GM18873 (cell line): Measurements from ENCODE around the gene THY1.
"Not testable (repeated sequence)": the region's sequence is repeated elsewhere in the genome, so short reads cannot be mapped to it uniquely, and the experiment has no call there.

Source experiments
- ATAC-seq: cut with Tn5 transposase; IDR thresholded peaks from one replicate; pipeline ENCODE4 v1.9.1; 2021; ENCODE audit warnings: mild to moderate bottlenecking, moderate library complexity, moderate number of reproducible peaks; ENCODE audit not compliant: unreplicated experiment, low FRiP score

The THY1 gene

DNA sequence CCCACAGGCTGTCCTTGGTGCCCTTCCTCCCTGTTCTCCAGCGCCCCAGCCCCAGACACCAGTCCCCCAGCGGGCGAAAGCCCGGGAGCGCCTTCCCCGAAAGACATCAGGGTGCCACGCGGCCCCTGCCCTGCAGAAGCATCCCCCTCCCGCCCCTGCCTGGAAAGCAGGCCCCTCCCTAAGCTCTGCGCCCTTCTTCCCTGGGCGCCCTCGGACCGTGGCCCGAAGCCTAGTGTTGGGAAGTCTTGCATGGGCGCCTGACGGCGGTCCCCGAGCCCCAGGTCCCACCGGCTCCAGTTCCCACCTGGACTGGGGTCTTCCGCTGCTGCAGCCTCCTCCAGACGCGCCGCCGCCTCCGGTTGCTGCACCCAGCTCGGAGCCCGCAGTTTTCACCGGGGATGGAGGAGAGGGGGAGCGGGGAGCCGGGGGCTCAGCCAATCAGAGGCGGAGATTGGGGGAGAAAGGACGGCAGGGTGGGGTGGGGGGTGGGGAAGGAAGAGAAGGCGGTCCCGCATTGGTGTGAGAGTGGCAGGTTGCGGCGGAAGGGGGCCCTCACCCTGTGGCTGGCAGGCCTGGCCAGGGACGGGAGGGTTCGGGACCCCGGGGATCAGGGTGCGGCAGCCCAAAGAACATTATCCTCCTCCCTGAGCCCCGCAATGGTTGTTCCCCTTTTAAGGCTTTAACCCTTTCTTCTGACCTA, at the start of gene THY1:
TSS of gene THY1 (minus strand) at position 364 of the 700 bp plus-strand sequence. CDS start 2,267 bp downstream, outside the sequence.
- no peak for ATAC-seq

- ATAC-seq = no peak
These were observed 49.3 kb upstream of the THY1 start for GRCh38 chr11:119472186-119472855.

DNA sequence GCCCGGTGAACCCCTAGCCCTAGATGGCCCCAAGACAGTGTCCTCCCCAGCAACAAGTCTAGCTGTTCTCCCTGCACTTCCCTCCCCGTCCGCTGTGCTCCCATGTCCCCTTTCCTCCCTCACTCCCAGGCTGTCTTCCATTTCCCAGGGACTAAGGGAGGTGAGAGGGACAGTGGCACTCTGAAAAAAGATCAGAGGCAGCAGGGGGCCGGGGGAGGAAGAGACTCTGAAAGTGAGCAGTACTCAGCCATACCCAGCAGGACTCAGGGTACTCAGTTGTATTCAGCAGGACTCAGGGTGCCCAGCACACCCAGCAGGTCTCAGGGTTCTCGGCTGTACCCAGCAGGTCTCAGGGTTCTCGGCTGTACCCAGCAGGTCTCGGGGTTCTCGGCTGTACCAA, 48.4 kb upstream of the THY1 start:
- ATAC-seq = no peak

DNA sequence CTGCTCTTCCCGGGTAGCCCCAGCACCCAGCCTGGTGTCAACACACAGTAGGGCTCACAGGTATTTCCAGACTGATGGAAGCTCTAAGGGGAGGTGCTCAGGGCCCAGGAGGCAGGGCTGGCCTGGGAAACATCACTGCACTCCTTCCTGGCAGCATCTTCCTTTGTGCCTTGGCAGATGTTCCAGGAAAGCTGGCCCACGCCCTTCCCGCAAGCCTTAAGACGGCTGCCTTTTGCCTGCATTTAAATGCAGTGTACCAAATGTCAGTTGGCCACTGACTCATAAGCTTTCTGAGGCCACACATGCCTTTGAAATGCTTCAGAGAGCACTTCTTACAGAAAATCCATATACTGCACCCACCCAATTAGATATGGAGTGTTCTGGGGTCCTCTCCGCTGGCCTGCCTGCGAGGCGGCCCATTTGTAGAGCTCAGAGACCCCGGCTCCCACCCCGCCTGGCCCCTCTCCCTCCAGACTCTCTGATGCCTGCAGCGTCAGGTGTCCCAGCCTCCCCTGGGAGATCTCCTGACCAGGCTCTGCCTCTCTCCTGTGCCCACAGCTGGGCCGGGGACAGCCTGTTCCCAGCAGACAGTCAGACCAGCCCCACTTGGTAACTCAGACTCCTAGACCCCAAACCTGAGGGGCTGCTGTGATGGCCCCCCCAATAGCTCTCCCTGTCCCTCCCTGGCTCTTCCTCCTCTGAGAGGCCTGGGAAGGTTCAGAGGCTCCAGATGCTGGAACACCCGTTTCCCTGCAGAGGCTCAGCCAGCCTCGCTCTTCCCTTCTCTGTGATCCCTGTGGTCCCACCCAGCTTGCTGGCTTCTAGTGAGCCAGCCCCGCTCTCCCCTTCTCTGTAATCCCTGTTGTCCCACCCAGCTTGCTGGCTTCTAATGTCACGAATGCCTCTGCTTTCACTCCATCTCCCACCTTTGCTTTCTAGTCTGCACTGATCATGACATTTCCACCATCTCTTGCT, 47.6 kb upstream of the THY1 start:
- no peak for ATAC-seq

DNA sequence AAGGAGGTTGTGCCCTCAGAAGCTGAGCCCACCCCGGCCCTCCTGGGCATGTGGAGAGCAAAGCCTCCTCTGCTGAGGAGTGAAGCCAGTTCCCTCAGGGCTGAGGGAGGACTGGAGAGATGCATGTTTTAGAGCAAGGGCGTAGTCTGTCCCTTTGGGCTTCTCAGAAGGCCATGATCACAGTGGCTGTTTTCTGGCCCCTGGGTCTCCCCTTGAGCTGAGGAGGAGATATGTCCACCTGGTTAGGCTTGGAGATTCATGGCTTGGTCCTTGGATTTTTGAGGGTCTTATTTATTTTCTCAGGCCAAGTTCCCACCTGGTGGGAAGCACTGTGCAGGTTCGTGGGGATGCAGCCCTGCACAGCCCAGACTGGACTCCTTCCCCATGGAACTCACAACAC, 46.5 kb upstream of the THY1 start:
- ATAC-seq = no peak

DNA sequence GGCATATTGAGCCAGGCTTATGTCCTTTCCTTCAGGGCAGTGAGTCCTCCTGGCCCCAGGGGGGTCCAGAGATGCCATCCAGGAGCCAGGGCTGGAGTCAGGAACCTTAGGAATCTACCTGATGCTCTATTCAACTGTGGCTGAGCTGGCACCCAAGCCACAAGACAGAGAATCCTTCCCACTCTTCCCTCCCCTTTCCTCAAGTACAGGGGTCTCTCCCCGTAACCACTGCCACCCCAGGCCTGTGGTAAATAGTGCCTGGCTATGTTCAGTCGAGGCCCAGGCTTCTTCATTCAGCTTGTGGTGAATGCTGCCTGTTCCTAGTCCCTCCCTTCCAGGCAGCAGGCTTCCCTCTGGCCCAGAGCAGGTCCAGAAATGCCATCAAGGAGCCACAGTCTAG, 45.5 kb upstream of the THY1 start:
- no peak for ATAC-seq

DNA sequence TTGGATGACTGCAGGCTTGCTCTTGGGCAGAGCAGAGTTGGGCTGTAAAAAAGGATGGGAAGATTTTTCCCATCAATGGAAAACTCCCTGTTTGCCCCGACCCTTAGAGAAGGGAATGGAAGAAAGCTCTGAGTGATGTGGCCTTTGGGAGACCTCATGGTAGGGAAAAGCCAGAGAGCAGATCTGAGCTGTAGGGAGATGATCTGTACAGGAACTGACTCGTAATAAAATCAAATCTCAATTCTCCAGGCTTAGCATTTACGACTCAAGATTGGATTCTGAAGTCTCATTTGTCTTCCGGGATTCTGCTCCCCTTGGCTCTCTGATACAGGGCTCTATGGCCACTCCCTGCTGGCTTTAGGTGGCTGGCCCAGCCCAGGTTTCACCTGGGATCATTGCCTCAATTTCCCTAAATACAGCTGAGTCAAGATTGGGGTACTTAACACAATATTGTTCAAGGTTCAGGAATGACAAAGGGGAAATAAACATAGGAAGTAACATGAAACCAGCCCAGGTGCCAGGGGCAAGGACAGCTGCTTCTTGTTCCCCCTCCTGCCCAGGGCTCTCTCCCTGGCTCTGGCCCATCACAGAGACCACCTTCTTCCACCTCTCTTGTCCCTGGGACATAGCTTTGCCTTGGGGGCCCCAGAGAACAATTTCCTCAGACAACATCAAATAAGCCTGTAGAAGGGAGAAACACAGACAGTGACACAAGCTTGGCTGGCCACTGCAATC, 38.4 kb upstream of the THY1 start:
- no peak for ATAC-seq

GRCh38 chr11:119460582-119460981, 37.6 kb upstream of the THY1 start:
- no peak for ATAC-seq

DNA sequence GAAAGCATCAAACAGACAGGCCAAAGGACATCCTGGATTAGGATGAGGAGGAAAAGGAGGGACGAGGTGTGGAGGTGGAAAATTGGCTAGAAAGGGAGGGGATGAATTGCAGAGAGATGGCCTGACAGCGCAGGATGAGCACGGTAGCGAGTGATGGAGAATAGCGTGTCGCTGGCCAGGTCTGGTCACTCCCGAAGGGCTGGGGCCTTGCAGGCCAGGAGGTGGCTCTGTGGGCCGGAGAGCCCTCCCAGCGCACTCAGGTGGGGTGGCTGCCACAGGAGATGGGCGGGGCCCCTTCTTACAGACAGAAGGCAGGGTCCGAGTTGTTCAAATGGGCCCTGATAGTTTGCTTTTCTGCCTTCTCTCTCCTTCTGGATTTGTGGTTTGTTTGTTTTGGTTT, 37.1 kb upstream of the THY1 start:
- no peak for ATAC-seq

- no peak for ATAC-seq
These were observed 36.5 kb upstream of the THY1 start for GRCh38 chr11:119459293-119459976.

DNA sequence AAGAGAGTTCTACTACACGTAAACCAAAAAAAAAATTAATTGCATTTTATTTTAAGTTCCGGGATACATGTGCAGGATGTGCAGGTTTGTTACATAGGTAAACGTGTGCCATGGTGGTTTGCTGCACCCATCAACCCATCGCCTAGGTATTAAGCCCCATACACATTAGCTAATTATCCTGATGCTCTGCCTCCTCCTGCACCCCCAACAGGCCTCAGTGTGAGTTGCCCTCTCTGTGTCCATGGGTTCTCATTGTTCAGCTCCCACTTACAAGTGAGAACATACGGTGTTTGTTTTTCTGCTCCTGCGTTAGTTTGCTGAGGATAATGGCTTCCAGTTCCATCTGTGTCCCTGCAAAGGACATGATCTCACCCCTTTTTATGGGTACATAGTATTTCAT, 32.7 kb upstream of the THY1 start:
- ATAC-seq = not testable (repeated sequence)

GRCh38 chr11:119455241-119455640, 32.3 kb upstream of the THY1 start:
- not testable (repeated sequence) for ATAC-seq

DNA sequence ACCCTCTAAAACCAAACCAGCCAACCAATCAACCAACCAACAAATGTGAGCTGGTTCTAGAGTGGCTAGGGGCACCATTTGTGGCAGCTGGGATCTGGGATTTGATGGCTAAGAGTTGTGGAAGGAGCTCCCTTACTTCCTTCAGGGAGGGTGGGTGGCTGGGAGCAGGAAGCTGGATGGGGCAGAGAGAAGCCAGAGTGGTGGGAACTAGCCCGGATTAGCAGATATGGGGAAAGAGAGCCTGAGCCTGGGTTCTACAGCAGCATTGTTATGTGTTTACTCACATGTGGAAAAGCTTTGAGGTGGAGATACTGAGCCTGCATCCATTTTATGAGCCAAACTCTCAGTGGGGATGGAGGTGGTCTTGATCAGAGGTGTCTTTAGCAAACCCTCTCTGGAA, 30.9 kb upstream of the THY1 start:
- no peak for ATAC-seq

DNA sequence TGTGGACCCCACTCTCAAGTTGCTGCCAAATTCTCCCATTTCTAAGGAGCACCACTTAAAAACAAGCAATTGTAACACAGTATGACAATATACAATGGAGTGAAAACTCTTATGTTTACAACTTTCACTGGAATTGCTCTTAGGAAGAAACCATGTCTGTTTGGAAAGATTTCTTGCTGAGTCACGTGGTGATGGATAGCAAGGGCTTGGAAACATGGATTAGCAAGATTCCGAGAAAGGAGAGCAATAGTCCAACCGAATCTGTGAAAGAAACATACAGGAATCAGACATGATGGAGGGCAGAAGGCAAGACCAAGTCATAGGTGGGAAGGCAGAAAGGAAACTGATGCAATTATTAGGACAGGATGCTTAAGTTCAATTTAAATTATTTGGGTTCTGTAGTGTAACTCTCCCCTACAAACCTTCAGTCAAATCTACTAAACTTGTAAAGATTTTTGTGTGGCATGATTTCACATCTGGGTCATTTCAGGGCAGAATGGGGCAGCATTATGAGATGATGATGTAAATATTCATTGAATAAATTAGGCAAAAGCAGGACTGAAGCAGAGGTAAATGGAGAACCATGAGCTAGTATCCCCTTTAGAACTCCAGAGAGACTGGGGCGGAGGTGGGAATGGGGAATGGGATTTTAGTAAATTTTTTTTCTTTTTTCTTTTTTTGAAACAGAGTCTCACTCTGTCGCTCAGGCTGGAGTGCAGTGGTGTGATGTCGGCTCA, 27.8 kb upstream of the THY1 start:
- ATAC-seq = no peak

DNA sequence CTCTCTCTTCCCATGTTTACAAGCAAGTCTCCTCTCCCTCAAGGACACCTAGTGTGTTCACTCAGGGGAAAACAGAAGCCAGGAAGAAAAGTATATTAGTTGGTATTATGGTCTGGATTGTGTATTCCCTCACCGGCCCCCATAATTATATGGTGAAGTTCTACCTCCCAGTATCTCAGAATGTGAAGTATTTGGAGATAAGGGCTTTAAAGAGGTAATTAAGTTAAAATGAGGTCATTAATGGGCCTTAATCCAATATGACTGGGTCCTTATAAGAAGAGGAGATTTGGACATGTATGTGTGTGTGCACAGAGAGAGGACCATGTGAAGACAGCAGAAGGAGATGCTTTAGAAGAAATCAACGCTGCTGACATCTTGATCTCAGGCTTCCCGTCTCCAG, 26.5 kb upstream of the THY1 start:
- ATAC-seq = no peak

GRCh38 chr11:119448380-119448779, 25.4 kb upstream of the THY1 start:
- ATAC-seq = no peak

DNA sequence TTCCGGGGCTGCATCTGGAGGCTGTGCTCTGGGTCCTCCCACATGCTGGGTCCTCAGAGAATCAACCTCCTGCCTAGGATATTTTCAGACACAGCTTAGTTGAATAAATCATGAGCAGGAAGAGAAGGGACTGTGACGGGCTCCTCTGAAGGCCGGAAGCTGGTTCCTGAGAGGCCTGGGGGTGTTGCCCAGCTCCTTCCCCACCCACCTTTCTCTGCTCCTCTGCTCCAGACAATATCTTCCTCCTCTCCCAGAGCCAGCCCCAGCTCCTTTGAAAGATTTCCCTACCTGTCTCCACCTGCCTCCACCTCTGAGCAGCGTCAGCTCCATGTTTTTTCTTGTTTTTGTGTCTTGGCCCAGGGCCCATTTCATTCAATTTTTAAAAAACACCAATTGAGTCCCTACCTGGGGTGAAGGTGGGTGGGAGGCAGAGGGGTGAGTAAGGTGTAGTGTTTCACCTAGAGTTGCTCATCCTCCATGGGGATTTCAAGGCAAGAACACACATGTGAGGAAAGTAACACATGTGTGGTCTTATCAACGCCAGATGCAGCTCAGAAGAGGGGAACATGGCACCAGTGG, 24.8 kb upstream of the THY1 start:
- no peak for ATAC-seq

DNA sequence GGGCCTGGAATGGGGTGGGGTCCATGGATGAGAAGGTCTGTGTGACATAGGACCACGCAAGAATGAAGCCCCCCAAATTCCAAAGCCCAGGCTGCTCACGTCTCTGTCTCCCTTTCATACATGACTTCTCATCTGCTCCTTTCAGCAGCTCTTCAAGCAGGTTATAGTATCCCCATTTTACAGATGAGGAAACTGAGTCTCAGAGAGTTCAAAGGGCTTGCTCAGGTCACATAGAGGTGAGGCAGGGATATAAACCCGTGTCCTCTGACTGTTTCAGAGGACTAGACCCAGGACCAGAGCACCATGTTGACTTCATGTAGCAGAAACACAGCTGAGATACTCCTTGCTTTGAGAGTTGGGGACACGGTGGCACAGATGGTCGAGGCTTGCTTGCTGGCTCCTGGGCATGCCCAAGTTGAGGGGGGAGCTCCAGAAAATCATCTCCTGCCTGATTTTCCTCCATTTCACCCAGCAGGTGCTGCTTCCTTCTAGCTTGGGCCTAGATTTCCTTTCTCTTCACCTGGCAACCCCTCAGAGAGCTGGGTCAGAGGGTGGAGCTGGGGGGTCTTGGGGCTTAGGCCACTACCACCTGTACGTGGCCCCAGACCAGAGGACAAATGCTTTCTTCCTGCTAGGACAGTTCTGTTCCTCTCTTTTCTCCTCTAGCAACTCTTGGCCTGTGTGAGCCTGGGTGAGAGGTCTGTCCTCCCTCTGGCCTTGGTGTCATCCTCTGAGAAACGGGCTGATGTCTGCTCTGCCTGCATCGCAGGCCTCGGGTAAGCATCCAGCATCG, 24.1 kb upstream of the THY1 start:
- ATAC-seq = no peak
